GM21737 (cell line): ENCODE measurements around the gene KCNMB3.
"Not testable (repeated sequence)": the region's sequence is repeated elsewhere in the genome, so short reads cannot be mapped to it uniquely, and the experiment has no call there.

Experiments used
- ATAC-seq: cut with Tn5 transposase; IDR thresholded peaks from one replicate; pipeline ENCODE4 v1.9.1; 2021; ENCODE audit warnings: mild to moderate bottlenecking, moderate library complexity; ENCODE audit not compliant: unreplicated experiment

KCNMB3 gene

GRCh38 chr3:179265092-179265491 lies 14.2 kb upstream of the KCNMB3 start:
- no peak for ATAC-seq

GRCh38 chr3:179264449-179264848 lies 13.5 kb upstream of the KCNMB3 start:
- no peak for ATAC-seq

GRCh38 chr3:179263134-179263533 lies 12.2 kb upstream of the KCNMB3 start:
- no peak for ATAC-seq

- peak; percentile 89 for ATAC-seq
Measured at GRCh38 chr3:179260949-179261765, 10.2 kb upstream of the KCNMB3 start.

- ATAC-seq = not testable (repeated sequence)
Measured at GRCh38 chr3:179259959-179260756, 9.2 kb upstream of the KCNMB3 start.

GRCh38 chr3:179258820-179259219 lies 7.9 kb upstream of the KCNMB3 start:
- no peak for ATAC-seq

GRCh38 chr3:179257742-179258141 lies 6.8 kb upstream of the KCNMB3 start:
- ATAC-seq = not testable (repeated sequence)

GRCh38 chr3:179256813-179257212 lies 5.9 kb upstream of the KCNMB3 start:
- ATAC-seq = no peak

- ATAC-seq = no peak
Measured at GRCh38 chr3:179247289-179248015, 3.5 kb downstream of the KCNMB3 start.

GRCh38 chr3:179244878-179245277 lies 6.0 kb downstream of the KCNMB3 start:
- no peak for ATAC-seq

- ATAC-seq = not testable (repeated sequence)
Measured at GRCh38 chr3:179242859-179243258, 8.1 kb downstream of the KCNMB3 start.

- not testable (repeated sequence) for ATAC-seq
Measured at GRCh38 chr3:179240299-179240698, 10.6 kb downstream of the KCNMB3 start.

GRCh38 chr3:179236669-179237301 lies 14.1 kb downstream of the KCNMB3 start:
- no peak for ATAC-seq

GRCh38 chr3:179234199-179234598 lies 16.7 kb downstream of the KCNMB3 start:
- ATAC-seq = no peak

- no peak for ATAC-seq
Measured at GRCh38 chr3:179233043-179233442, 17.9 kb downstream of the KCNMB3 start.

- ATAC-seq = no peak
Measured at GRCh38 chr3:179229177-179229576, 21.7 kb downstream of the KCNMB3 start.

GRCh38 chr3:179227349-179227748 lies 23.6 kb downstream of the KCNMB3 start:
- no peak for ATAC-seq

GRCh38 chr3:179224584-179224983 lies 26.3 kb downstream of the KCNMB3 start:
- no peak for ATAC-seq

- ATAC-seq = no peak
Measured at GRCh38 chr3:179223548-179223947, 27.4 kb downstream of the KCNMB3 start.

GRCh38 chr3:179218213-179218612 lies 32.7 kb downstream of the KCNMB3 start:
- ATAC-seq = not testable (repeated sequence)

GRCh38 chr3:179215550-179215949 lies 35.4 kb downstream of the KCNMB3 start:
- not testable (repeated sequence) for ATAC-seq
